Stimulated activated naive CD4-positive, alpha-beta T cell treated with Interleukin-2 at 50 U/mL for 16 hours (primary cell): ENCODE measurements around the gene ZNF766.

Experiments used
- DNase-seq: peaks from one replicate; lab custom pipeline; 2025; lab: John Stamatoyannopoulos, UW

ZNF766 gene

GRCh38 chr19:52269338-52270261 lies at the start of gene ZNF766:
TSS of gene ZNF766 (plus strand) at chr19:52269587. CDS start at chr19:52269614, 27 bp downstream.
- DNase-seq = peak; percentile 94

- DNase-seq = no peak
Observed at GRCh38 chr19:52219611-52220010, 49.8 kb upstream of the ZNF766 start.

GRCh38 chr19:52221031-52221430 lies 48.4 kb upstream of the ZNF766 start:
- DNase-seq = no peak

GRCh38 chr19:52221831-52222375 lies 47.5 kb upstream of the ZNF766 start:
- DNase-seq = no peak

- no peak for DNase-seq
Observed at GRCh38 chr19:52224211-52224610, 45.2 kb upstream of the ZNF766 start.

GRCh38 chr19:52226652-52227051 lies 42.7 kb upstream of the ZNF766 start:
- no peak for DNase-seq

GRCh38 chr19:52227196-52227940 lies 42.0 kb upstream of the ZNF766 start:
- no peak for DNase-seq

- DNase-seq = no peak
Observed at GRCh38 chr19:52227980-52228379, 41.4 kb upstream of the ZNF766 start.

GRCh38 chr19:52229524-52229923 lies 39.9 kb upstream of the ZNF766 start:
- no peak for DNase-seq

- DNase-seq = no peak
Observed at GRCh38 chr19:52230685-52231084, 38.7 kb upstream of the ZNF766 start.

- DNase-seq = no peak
Observed at GRCh38 chr19:52231154-52231910, 38.1 kb upstream of the ZNF766 start.

- no peak for DNase-seq
Observed at GRCh38 chr19:52234406-52234805, 35.0 kb upstream of the ZNF766 start.

- no peak for DNase-seq
Observed at GRCh38 chr19:52237197-52237596, 32.2 kb upstream of the ZNF766 start.

- DNase-seq = peak; percentile 29
Observed at GRCh38 chr19:52237771-52238400, 31.5 kb upstream of the ZNF766 start.

- no peak for DNase-seq
Observed at GRCh38 chr19:52244021-52244420, 25.4 kb upstream of the ZNF766 start.

GRCh38 chr19:52248241-52248640 lies 21.1 kb upstream of the ZNF766 start:
- DNase-seq = peak; percentile 49

GRCh38 chr19:52258426-52258825 lies 11.0 kb upstream of the ZNF766 start:
- no peak for DNase-seq

- DNase-seq = peak; percentile 21
Observed at GRCh38 chr19:52265556-52265955, 3.8 kb upstream of the ZNF766 start.

GRCh38 chr19:52270266-52270885 lies 989 bp downstream of the ZNF766 start:
- no peak for DNase-seq

GRCh38 chr19:52273301-52273700 lies 3.9 kb downstream of the ZNF766 start:
- no peak for DNase-seq

GRCh38 chr19:52274191-52274590 lies 4.8 kb downstream of the ZNF766 start:
- DNase-seq = no peak
